Amniotic epithelial cell (primary cell): Measurements from ENCODE around the gene CARMIL1.
"Not testable (repeated sequence)": the region's sequence is repeated elsewhere in the genome, so short reads cannot be mapped to it uniquely, and the experiment has no call there.

Source experiments
- DNase-seq: peaks from one replicate; pipeline ENCODE4 v3.0.0-alpha.2; 2010; ENCODE audit warnings: low read depth

CARMIL1 gene

GRCh38 chr6:25370178-25371036 is 91.2 kb downstream of the CARMIL1 start:
- no peak for DNase-seq

DNA sequence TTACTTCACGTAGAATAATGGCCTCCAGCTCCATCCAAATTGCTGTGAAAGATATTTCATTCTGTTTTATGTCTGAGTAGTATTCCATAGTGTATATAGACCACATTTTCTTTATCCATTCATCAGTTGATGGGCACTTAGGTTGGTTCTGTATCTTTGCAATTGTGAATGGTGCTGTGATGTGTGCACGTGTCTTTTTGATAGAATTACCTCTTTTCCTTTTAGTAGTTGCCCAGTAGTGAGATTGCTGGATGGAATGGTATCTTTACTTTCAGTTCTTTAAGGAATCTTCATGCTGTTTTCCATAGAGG is 91.8 kb downstream of the CARMIL1 start:
- DNase-seq: no peak

GRCh38 chr6:25375125-25375524 is 96.0 kb downstream of the CARMIL1 start:
- no peak for DNase-seq

DNA sequence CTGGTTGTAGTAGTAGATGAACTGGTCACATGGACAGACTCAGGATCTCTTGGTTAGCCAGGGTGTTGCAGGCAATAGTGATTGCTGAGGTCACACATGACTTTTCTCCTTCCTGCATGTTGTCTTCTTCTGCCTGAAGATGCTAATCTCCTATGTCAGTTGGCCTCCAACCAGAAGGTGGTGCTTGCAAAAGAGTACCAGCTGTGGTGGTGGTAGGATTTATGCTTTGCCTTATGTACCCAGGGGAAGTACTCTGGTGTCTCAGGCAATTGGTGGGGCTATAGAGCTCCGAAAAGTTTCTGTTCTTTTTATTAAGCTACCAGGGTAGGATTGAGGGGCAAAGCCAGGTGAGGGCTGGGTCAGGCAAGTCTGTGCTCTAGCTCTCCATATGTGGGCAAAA is 98.5 kb downstream of the CARMIL1 start:
- no peak for DNase-seq

DNA sequence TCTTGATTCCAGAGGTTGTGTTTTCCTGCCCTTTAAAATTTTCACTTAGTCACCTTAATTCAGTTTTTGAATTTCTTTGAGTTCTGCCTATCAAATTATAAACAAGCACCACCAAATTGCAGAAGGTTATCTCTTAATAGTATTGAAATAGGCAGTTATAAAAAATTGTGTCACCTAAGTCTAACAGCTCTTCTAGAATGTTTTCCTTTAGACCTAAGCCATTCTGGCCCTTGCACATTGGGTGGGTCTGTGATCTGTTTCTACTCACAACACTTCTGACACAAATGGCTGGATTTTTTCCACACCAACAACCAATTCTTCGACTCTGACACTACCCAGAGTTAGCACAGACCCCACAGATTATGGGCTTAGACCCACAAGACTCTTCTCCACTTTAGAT is 101.9 kb downstream of the CARMIL1 start:
- DNase-seq: no peak

DNA sequence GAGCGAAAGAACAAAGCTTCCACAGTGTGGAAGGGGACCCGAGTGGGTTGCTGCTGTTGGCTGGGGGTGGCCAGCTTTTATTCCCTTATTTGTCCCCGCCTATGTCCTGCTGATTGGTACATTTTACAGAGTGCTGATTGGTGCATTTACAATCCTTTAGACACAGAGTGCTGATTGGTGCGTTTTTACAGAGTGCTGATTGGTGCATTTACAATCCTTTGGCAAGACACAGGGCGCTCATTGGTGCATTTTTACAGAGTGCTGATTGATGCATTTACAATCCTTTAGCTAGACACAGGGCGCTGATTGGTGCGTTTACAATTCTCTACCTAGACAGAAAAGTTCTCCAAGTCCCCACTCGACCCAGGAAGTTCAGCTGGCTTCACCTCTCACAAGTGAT is 103.3 kb downstream of the CARMIL1 start:
- not testable (repeated sequence) for DNase-seq

GRCh38 chr6:25384234-25384633 is 105.1 kb downstream of the CARMIL1 start:
- DNase-seq: no peak

DNA sequence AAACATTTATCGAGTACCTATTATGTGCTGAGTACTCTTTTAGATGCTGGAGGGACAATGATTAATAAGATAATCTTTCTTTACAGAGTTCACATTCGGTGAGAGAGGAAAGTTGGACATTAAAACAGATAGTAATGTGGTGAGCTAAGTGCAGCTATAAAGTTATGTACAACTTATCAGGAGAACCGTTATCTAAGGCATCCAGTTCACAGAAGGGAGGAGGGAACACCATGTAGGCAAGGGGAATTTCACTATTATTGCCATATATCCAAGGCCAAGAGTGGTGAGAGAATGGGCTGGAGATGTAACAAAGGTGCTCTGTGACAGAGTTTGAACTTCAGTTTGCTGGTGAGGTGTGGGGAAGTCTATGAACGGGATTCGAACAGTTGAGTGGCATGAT is 105.8 kb downstream of the CARMIL1 start:
- peak; percentile 80 for DNase-seq

DNA sequence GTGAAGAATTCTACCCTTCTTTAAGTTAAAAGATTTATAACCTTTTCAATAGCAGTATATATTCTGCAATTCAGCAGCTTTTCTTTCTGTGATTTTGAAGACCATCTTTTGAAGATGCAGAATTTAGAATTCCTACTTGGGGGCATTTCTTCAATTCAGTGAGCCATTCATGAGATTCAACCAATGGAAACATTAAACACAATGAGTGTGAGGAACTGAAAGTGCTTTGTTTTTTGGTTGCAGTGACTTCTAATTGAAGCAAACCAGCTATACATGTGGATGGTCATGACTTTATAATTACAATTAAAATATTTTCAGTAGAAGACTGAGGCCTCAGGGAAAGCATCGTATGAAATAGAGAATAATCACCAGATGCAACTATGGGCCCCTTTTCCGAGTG is 108.3 kb downstream of the CARMIL1 start:
- no peak for DNase-seq

DNA sequence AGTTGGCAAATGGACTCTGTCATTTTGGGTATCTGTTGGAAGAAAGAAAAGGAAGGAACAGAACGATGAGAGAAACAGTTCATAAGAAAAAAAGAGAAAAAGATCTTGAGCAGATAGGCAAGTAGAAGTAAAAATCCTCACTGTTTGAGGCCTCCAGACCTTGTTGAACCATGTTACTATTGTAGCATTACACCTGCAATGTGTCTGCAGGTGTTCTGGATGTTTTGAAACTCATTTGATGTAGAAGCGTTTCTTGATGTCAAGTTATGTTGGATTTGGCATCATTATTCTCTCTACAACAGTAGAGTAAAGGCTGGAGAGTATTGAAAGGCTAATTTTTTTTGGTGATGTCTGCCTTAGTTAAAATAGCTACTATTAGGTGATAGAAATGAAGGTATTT is 108.7 kb downstream of the CARMIL1 start:
- no peak for DNase-seq

DNA sequence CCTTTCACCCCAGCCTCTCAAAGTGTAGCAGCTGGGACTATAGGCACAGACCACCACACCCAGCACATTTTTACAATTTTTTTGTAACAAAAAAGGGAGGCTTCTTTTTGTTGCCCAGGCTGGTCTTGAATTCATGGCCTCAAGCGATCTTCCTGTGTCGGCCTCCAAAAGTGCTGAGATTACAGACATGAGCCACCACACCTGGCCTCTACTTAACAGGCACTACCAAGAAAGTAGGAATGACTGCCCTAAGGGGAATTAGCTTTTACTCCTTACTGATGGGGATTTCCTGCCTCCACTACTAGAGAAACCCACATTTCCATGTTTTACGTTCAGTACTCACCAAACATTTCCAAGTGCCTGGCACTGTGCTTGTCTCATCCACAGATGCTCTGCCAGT is 109.6 kb downstream of the CARMIL1 start:
- no peak for DNase-seq

DNA sequence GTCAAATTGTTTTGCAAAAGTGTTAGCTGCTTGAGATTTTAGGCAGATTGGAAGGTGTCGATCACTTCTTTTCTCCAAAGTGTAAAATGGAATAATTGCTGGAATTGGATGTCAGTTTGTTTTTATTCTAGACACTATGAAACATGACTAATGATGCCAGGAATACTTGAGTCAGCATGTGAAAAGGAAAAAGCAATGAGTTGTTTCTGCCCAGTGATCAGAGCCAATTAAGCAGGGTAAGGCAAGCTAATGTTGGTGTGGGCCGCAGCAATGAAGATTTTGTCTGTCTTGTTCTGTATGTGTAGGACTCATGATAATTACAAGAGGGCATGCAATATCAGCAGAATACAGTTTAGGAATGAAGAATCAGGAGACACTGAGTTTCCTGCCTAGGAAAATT is 110.3 kb downstream of the CARMIL1 start:
- DNase-seq: peak; percentile 6

- DNase-seq: no peak
Observed at GRCh38 chr6:25392372-25392771, 113.2 kb downstream of the CARMIL1 start.

- no peak for DNase-seq
Observed at GRCh38 chr6:25395731-25396130, 116.6 kb downstream of the CARMIL1 start.

DNA sequence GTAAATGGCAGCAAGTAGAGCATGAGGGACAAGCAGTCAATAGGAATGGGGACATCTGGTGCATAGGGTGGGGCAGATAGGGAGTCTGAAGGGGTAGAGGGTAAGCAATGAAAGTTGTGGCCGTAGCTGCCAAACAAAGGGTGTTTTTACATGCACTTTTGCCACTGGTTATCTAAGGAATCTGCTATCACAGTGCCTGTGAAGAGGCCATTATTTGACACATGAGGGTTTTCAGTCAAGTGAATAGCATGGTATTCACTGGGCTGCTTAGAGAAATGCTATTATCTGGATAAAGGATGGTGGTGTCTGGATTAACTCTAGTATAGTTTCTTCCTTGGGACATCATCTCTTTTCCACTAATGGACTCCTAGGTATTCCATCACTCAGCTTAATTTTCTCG is 118.2 kb downstream of the CARMIL1 start:
- DNase-seq: no peak

GRCh38 chr6:25399885-25400284 is 120.7 kb downstream of the CARMIL1 start:
- no peak for DNase-seq

DNA sequence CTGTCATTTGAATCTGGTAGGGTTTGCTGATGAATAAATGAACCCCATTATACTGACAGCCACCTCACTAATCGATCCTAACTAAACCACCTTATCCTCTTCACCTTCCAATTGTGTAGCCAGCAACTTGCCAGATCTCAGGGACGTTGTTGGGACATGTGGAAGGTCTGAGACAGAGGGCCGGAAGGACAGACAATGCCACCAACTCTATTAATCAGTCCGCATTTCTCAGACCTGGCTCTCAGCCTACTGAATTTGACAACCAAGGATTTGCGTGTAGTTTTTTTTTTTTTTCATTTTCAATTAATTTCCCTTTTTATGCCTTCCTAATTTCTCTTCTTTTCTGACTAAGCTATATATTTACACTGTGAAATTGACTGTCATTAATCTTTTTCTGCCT is 122.5 kb downstream of the CARMIL1 start:
- DNase-seq: no peak

GRCh38 chr6:25402125-25402524 is 123.0 kb downstream of the CARMIL1 start:
- no peak for DNase-seq

GRCh38 chr6:25403150-25403549 is 124.0 kb downstream of the CARMIL1 start:
- no peak for DNase-seq

- DNase-seq: no peak
Observed at GRCh38 chr6:25404091-25404490, 124.9 kb downstream of the CARMIL1 start.

DNA sequence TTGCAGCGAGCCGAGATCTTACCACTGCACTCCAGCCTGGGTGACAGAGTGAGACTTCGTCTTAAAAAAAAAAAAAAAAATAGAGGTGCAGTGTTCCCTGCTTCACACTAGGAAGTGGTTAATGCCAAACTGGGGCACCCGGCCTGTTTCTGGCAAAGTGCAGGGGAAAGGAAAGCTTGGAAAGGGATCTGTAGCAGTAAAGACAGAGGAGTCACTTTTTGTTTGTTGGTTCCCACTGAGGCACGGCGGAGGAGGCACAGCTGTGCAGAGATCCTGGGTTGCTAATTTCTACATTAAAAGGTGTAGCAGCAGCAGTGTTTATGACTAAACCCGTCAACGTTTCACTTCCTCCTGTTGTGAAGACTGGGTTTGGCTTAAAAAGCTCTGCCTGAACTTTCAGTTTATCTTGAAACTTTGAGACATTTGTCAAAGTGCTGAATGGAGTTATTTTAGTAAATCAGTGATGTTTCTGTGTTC is 125.6 kb downstream of the CARMIL1 start:
- DNase-seq: no peak

DNA sequence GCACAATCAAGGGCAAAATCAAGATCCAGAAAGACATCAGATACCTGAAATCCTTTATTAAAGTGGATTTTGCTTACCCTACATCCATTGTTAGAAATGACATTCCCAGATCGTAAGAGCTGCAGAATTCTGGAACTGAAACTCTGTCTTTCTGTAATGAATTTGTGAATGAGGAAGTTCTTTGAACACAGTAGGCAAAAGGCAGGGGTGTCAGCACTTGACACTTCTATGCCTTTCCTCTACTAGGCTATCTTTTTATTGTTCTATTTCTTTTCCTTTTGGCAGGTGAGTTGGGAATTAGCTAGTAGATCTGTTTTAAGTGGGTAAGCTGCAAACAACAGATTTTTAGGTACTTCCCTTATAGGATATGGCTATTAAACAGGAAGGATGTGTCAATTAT is 126.3 kb downstream of the CARMIL1 start:
- DNase-seq: no peak

GRCh38 chr6:25407431-25407830 is 128.3 kb downstream of the CARMIL1 start:
- DNase-seq: no peak

DNA sequence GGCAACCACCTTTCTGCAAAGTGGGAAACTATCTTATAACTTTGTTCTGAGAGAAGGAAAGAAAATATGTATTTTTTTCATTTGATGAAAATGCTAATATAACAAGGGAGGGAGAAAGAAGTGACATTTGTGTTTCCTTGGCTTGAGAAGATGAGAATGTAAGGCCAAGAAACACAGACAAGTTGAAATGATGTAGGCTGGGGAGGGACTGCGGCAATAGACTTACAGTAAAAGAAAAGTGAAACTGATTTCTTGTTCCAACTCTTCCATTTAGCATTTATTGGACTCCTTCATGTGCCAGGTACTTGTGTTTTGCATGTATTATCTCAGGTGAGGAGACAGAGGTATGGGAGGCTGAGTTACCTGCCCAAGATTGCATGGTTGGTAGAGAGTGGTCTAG is 130.9 kb downstream of the CARMIL1 start:
- no peak for DNase-seq
